ENCODE measurements around the gene B3GALT4. TPM values are rescaled to one million over a fixed set of nuclear protein-coding genes. Genes with fewer than 3 reads are reported as not detected.
A peak's percentile ranks its signal among the peaks of the same experiment; 100 is the strongest.

Gene B3GALT4
- total and polyA plus RNA-seq, 2 of the 13 experiments (the other 11 are each of a cell fraction or from before 2014, with no cell fraction given): 0.04 to 0.27 TPM

DNA sequence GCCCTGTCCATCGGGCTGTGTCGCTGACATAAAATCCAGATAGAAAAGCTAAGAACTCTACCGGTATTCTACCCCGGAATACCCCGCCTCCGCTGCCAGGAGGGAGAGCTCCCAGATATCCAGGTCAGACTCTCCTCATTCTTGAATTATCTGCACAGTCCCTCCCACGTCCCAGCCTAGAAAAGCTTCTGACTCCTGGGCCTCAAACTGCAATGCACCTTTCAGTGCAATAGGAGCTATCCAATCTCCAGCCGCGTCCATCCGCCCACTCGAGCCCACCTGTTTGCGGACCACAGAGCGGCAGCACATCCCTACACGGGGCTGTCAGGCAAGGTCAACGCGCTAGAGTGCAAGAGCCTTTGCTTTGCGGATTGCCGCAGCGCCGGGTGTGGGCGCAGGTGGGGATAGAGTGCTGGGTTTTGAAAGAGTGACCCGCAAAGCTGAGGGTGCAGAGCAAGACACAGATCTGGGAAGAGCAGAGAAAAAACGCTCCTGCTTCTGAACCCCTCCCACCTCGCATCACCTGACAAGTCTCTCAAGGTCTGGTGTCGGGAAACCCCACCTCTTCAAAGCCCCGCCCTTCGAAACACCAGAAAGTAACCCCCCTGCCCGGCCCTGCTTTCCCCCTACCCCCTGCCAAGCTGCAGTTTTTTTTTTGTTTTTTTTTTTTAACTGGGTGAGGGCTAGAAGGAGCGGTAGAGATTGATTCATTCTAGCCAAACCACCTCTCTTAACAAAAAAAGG lies 35.6 kb downstream of the B3GALT4 start (continued):
- TF ChIP-seq SIX1 (CRISPR knock-in tag; IDR thresholded peaks at IDR 0.05; ENCODE audit: borderline replicate concordance): no peak
- no peak for TF ChIP-seq ZGPAT (CRISPR knock-in tag; IDR thresholded peaks at IDR 0.05)
- no peak for TF ChIP-seq ZNF724P (CRISPR knock-in tag; IDR thresholded peaks at IDR 0.05; ENCODE audit: borderline replicate concordance)
- TF ChIP-seq KDM2A (CRISPR knock-in tag; IDR thresholded peaks at IDR 0.05; ENCODE audit: borderline replicate concordance, low read depth): peak; percentile 53
- no peak for TF ChIP-seq ZBTB20 (CRISPR knock-in tag; IDR thresholded peaks at IDR 0.05; ENCODE audit: borderline replicate concordance, low read depth)
- no peak for TF ChIP-seq ZNF10 (CRISPR knock-in tag; IDR thresholded peaks at IDR 0.05; ENCODE audit: borderline replicate concordance, low read depth)
- no peak for TF ChIP-seq HMGA1 (CRISPR knock-in tag; conservative IDR thresholded peaks at IDR 0.05)
- TF ChIP-seq, protein P1, sequence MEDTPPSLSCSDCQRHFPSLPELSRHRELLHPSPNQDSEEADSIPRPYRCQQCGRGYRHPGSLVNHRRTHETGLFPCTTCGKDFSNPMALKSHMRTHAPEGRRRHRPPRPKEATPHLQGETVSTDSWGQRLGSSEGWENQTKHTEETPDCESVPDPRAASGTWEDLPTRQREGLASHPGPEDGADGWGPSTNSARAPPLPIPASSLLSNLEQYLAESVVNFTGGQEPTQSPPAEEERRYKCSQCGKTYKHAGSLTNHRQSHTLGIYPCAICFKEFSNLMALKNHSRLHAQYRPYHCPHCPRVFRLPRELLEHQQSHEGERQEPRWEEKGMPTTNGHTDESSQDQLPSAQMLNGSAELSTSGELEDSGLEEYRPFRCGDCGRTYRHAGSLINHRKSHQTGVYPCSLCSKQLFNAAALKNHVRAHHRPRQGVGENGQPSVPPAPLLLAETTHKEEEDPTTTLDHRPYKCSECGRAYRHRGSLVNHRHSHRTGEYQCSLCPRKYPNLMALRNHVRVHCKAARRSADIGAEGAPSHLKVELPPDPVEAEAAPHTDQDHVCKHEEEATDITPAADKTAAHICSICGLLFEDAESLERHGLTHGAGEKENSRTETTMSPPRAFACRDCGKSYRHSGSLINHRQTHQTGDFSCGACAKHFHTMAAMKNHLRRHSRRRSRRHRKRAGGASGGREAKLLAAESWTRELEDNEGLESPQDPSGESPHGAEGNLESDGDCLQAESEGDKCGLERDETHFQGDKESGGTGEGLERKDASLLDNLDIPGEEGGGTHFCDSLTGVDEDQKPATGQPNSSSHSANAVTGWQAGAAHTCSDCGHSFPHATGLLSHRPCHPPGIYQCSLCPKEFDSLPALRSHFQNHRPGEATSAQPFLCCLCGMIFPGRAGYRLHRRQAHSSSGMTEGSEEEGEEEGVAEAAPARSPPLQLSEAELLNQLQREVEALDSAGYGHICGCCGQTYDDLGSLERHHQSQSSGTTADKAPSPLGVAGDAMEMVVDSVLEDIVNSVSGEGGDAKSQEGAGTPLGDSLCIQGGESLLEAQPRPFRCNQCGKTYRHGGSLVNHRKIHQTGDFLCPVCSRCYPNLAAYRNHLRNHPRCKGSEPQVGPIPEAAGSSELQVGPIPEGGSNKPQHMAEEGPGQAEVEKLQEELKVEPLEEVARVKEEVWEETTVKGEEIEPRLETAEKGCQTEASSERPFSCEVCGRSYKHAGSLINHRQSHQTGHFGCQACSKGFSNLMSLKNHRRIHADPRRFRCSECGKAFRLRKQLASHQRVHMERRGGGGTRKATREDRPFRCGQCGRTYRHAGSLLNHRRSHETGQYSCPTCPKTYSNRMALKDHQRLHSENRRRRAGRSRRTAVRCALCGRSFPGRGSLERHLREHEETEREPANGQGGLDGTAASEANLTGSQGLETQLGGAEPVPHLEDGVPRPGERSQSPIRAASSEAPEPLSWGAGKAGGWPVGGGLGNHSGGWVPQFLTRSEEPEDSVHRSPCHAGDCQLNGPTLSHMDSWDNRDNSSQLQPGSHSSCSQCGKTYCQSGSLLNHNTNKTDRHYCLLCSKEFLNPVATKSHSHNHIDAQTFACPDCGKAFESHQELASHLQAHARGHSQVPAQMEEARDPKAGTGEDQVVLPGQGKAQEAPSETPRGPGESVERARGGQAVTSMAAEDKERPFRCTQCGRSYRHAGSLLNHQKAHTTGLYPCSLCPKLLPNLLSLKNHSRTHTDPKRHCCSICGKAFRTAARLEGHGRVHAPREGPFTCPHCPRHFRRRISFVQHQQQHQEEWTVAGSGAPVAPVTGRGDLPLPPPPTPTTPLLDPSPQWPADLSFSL (CRISPR knock-in tag; IDR thresholded peaks at IDR 0.05): no peak
- TF ChIP-seq TGIF2 (CRISPR knock-in tag; IDR thresholded peaks at IDR 0.05): 0 out of 2 replicates have a peak, but pooled peaks have one; percentile 59
- 0 out of 2 replicates have a peak, but pooled peaks have one; percentile 26 for TF ChIP-seq ZFP36L1 (CRISPR knock-in tag; IDR thresholded peaks at IDR 0.05)
- no peak for TF ChIP-seq ZNF317 (CRISPR knock-in tag; IDR thresholded peaks at IDR 0.05)
- TF ChIP-seq FOSL2 (CRISPR knock-in tag; IDR thresholded peaks at IDR 0.05): peak; percentile 51
- TF ChIP-seq, protein P2, sequence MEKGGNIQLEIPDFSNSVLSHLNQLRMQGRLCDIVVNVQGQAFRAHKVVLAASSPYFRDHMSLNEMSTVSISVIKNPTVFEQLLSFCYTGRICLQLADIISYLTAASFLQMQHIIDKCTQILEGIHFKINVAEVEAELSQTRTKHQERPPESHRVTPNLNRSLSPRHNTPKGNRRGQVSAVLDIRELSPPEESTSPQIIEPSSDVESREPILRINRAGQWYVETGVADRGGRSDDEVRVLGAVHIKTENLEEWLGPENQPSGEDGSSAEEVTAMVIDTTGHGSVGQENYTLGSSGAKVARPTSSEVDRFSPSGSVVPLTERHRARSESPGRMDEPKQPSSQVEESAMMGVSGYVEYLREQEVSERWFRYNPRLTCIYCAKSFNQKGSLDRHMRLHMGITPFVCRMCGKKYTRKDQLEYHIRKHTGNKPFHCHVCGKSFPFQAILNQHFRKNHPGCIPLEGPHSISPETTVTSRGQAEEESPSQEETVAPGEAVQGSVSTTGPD (CRISPR knock-in tag; IDR thresholded peaks at IDR 0.05): no peak
